Measurements from ENCODE around the gene TLCD1.
"Not testable (repeated sequence)": the region's sequence is repeated elsewhere in the genome, so short reads cannot be mapped to it uniquely, and the experiment has no call there.

TLCD1 gene

DNA sequence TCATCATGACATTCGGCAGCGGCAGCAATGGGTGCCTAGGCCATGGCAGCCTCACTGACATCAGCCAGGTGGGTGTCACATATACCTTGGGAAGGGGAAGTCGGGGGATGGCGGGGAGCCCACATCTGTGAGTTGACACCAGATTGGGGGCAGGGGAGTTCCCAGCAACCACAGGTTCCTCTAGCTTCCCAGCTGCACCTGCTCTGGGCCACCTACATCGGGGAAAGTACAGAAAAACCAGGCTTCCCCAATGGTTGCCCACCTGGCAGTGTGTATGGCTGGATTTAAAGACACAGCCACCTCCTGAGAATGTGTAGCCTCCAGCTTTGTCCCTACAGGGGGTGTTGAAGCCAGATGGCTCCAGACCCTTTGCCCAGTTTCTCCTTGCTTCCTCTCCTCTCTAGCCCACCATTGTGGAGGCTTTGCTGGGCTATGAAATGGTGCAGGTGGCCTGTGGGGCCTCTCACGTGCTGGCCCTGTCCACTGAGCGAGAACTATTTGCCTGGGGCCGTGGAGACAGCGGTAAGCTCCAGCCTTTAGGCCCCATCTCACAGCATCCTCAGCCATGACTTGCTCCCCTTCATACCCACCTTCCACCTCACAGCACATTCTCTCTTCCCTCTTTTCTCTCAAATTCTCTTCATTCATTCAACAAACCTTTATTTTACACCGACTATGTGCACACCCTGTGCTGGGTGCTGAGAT lies 12.8 kb upstream of the TLCD1 start:
- Histone ChIP-seq H3K27ac (ENCODE audit: low read depth, low read length) (no peak overlapping the region), H3K27me3 (ENCODE audit: control insufficient read depth in 1 of 2, insufficient read depth in 2 of 2, low read length in 2 of 2) (no peaks in the 10 kb centered on the region), H3K36me3 (ENCODE audit: control insufficient read depth in 1 of 2, insufficient read depth in 2 of 2, low read length in 2 of 2) (peaks cover 0 to 3% of the 10 kb centered on the region in 2 donors), H3K9me3 (ENCODE audit: control insufficient read depth in 1 of 2, low read length in 2 of 2) (no peaks in the 10 kb centered on the region), H3K4me1 (ENCODE audit: control insufficient read depth in 1 of 2, insufficient read depth in 2 of 2, low read length in 2 of 2) (peaks cover 23 to 28% of the 10 kb centered on the region in 2 donors), H3K9ac (ENCODE audit: low read depth in 1 of 2, low read length in 2 of 2) (no peak overlapping the region), H3K4me3 (ENCODE audit: low read depth in 1 of 2, low read length in 2 of 2) (no peak overlapping the region)

- Histone ChIP-seq H3K9ac (ENCODE audit: low read depth in 1 of 2, low read length in 2 of 2) (no peak overlapping the region), H3K9me3 (ENCODE audit: control insufficient read depth in 1 of 2, low read length in 2 of 2) (no peaks in the 10 kb centered on the region), H3K4me3 (ENCODE audit: low read depth in 1 of 2, low read length in 2 of 2) (no peak overlapping the region), H3K36me3 (ENCODE audit: control insufficient read depth in 1 of 2, insufficient read depth in 2 of 2, low read length in 2 of 2) (peaks cover 0 to 4% of the 10 kb centered on the region in 2 donors), H3K27me3 (ENCODE audit: control insufficient read depth in 1 of 2, insufficient read depth in 2 of 2, low read length in 2 of 2) (no peaks in the 10 kb centered on the region), H3K4me1 (ENCODE audit: control insufficient read depth in 1 of 2, insufficient read depth in 2 of 2, low read length in 2 of 2) (peaks cover 23 to 28% of the 10 kb centered on the region in 2 donors), H3K27ac (ENCODE audit: low read depth, low read length) (no peak overlapping the region)
Observed at GRCh38 chr17:28737770-28738679, 12.0 kb upstream of the TLCD1 start.

DNA sequence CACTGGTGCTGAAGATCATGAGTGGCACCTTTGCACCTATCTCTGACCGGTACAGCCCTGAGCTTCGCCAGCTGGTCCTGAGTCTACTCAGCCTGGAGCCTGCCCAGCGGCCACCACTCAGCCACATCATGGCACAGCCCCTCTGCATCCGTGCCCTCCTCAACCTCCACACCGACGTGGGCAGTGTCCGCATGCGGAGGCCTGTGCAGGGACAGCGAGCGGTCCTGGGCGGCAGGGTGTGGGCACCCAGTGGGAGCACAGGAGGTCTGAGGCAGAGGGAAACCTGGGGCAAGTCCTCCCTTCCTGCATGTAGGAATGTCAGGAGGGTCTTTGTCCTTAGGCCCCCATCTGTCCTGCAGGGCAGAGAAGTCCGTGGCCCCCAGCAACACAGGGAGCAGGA lies 11.3 kb upstream of the TLCD1 start:
- no peaks in the 10 kb centered on the region for H3K9me3 ChIP-seq (ENCODE audit: control insufficient read depth in 1 of 2, low read length in 2 of 2)
- H3K36me3 ChIP-seq (ENCODE audit: control insufficient read depth in 1 of 2, insufficient read depth in 2 of 2, low read length in 2 of 2): peaks cover 0 to 4% of the 10 kb centered on the region in 2 donors
- H3K9ac ChIP-seq (ENCODE audit: low read depth in 1 of 2, low read length in 2 of 2): no peak overlapping the region
- no peak overlapping the region for H3K27ac ChIP-seq (ENCODE audit: low read depth, low read length)
- H3K27me3 ChIP-seq (ENCODE audit: control insufficient read depth in 1 of 2, insufficient read depth in 2 of 2, low read length in 2 of 2): no peaks in the 10 kb centered on the region
- no peak overlapping the region for H3K4me3 ChIP-seq (ENCODE audit: low read depth in 1 of 2, low read length in 2 of 2)
- H3K4me1 ChIP-seq (ENCODE audit: control insufficient read depth in 1 of 2, insufficient read depth in 2 of 2, low read length in 2 of 2): peaks cover 20 to 25% of the 10 kb centered on the region in 2 donors

- H3K9ac ChIP-seq (ENCODE audit: low read depth in 1 of 2, low read length in 2 of 2); H3K36me3 ChIP-seq (ENCODE audit: control insufficient read depth in 1 of 2, insufficient read depth in 2 of 2, low read length in 2 of 2); H3K9me3 ChIP-seq (ENCODE audit: control insufficient read depth in 1 of 2, low read length in 2 of 2); H3K27ac ChIP-seq (ENCODE audit: low read depth, low read length); H3K4me3 ChIP-seq (ENCODE audit: low read depth in 1 of 2, low read length in 2 of 2); H3K27me3 ChIP-seq (ENCODE audit: control insufficient read depth in 1 of 2, insufficient read depth in 2 of 2, low read length in 2 of 2): not testable (repeated sequence)
- H3K4me1 ChIP-seq (ENCODE audit: control insufficient read depth in 1 of 2, insufficient read depth in 2 of 2, low read length in 2 of 2): peaks cover 11 to 16% of the 10 kb centered on the region in 2 donors
Observed at GRCh38 chr17:28735913-28736769, 10.1 kb upstream of the TLCD1 start.

GRCh38 chr17:28735242-28735722 lies 9.2 kb upstream of the TLCD1 start:
- no peak overlapping the region for H3K9ac ChIP-seq (ENCODE audit: low read depth in 1 of 2, low read length in 2 of 2)
- H3K36me3 ChIP-seq (ENCODE audit: control insufficient read depth in 1 of 2, insufficient read depth in 2 of 2, low read length in 2 of 2): peaks cover 0 to 4% of the 10 kb centered on the region in 2 donors
- H3K9me3 ChIP-seq (ENCODE audit: control insufficient read depth in 1 of 2, low read length in 2 of 2): no peaks in the 10 kb centered on the region
- H3K27me3 ChIP-seq (ENCODE audit: control insufficient read depth in 1 of 2, insufficient read depth in 2 of 2, low read length in 2 of 2): no peaks in the 10 kb centered on the region
- H3K4me3 ChIP-seq (ENCODE audit: low read depth in 1 of 2, low read length in 2 of 2): no peak overlapping the region
- H3K4me1 ChIP-seq (ENCODE audit: control insufficient read depth in 1 of 2, insufficient read depth in 2 of 2, low read length in 2 of 2): peaks cover 9 to 11% of the 10 kb centered on the region in 2 donors
- H3K27ac ChIP-seq (ENCODE audit: low read depth, low read length): no peak overlapping the region

DNA sequence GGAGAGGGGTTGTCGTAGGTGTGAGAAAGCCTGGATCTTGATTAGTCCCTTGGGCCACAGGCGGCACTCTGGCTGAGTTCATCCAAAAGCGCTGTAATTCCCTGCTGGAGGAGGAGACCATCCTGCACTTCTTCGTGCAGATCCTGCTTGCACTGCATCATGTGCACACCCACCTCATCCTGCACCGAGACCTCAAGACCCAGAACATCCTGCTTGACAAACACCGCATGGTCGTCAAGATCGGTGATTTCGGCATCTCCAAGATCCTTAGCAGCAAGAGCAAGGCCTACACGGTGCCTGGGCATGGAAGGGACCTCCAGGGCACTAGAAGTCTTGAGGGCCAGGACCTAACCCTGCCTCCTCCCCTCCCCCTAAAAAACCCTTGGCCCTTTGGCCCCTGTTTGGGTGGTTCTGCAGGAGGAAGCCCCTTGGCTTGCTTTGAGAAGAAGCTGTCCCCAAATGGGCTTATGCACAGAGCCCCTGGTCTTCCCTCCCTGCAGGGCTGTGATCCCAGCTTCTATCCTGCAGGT lies 8.7 kb upstream of the TLCD1 start:
- H3K27ac ChIP-seq (ENCODE audit: low read depth, low read length): no peak overlapping the region
- H3K27me3 ChIP-seq (ENCODE audit: control insufficient read depth in 1 of 2, insufficient read depth in 2 of 2, low read length in 2 of 2): no peaks in the 10 kb centered on the region
- H3K4me1 ChIP-seq (ENCODE audit: control insufficient read depth in 1 of 2, insufficient read depth in 2 of 2, low read length in 2 of 2): peaks cover 12 to 13% of the 10 kb centered on the region in 2 donors
- H3K9ac ChIP-seq (ENCODE audit: low read depth in 1 of 2, low read length in 2 of 2): no peak overlapping the region
- no peaks in the 10 kb centered on the region for H3K9me3 ChIP-seq (ENCODE audit: control insufficient read depth in 1 of 2, low read length in 2 of 2)
- peaks cover 0 to 4% of the 10 kb centered on the region in 2 donors for H3K36me3 ChIP-seq (ENCODE audit: control insufficient read depth in 1 of 2, insufficient read depth in 2 of 2, low read length in 2 of 2)
- H3K4me3 ChIP-seq (ENCODE audit: low read depth in 1 of 2, low read length in 2 of 2): no peak overlapping the region

- Histone ChIP-seq H3K4me1 (ENCODE audit: control insufficient read depth in 1 of 2, insufficient read depth in 2 of 2, low read length in 2 of 2) (peaks cover 13 to 18% of the 10 kb centered on the region in 2 donors), H3K27ac (ENCODE audit: low read depth, low read length) (no peak overlapping the region)
Observed at GRCh38 chr17:28733346-28733745, 7.3 kb upstream of the TLCD1 start.

DNA sequence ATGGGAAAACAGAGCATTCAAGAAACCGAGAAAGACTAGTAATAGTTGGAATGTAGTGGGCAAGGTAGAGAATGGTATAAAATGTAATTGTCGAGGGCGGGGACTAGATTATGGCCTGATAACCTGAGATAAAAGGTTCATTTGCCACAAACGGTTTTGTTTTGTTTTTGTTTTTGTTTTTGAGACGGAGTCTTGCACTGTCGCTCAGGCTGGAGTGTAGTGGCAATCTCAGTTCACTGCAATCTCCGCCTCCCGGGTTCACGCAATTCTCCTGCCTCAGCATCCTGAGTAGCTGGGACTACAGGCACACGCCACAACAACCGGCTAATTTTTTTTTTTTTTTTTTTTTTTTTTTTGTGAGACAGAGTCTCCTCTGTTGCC lies 3.9 kb upstream of the TLCD1 start:
- no peak overlapping the region for H3K4me3 ChIP-seq (ENCODE audit: low read depth in 1 of 2, low read length in 2 of 2)
- H3K4me1 ChIP-seq (ENCODE audit: control insufficient read depth in 1 of 2, insufficient read depth in 2 of 2, low read length in 2 of 2): peaks cover 20 to 33% of the 10 kb centered on the region in 2 donors
- H3K27ac ChIP-seq (ENCODE audit: low read depth, low read length): no peak overlapping the region
- H3K9me3 ChIP-seq (ENCODE audit: control insufficient read depth in 1 of 2, low read length in 2 of 2): no peaks in the 10 kb centered on the region
- H3K9ac ChIP-seq (ENCODE audit: low read depth in 1 of 2, low read length in 2 of 2): no peak overlapping the region
- peaks cover 0 to 5% of the 10 kb centered on the region in 2 donors for H3K36me3 ChIP-seq (ENCODE audit: control insufficient read depth in 1 of 2, insufficient read depth in 2 of 2, low read length in 2 of 2)
- H3K27me3 ChIP-seq (ENCODE audit: control insufficient read depth in 1 of 2, insufficient read depth in 2 of 2, low read length in 2 of 2): no peaks in the 10 kb centered on the region

More at GRCh38 chr17:28733346-28733745, 7.3 kb upstream of the TLCD1 start:
- H3K4me3 ChIP-seq (ENCODE audit: low read depth in 1 of 2, low read length in 2 of 2): no peak overlapping the region
- no peak overlapping the region for H3K9ac ChIP-seq (ENCODE audit: low read depth in 1 of 2, low read length in 2 of 2)
- no peaks in the 10 kb centered on the region for H3K9me3 ChIP-seq (ENCODE audit: control insufficient read depth in 1 of 2, low read length in 2 of 2)
- peaks cover 0 to 4% of the 10 kb centered on the region in 2 donors for H3K36me3 ChIP-seq (ENCODE audit: control insufficient read depth in 1 of 2, insufficient read depth in 2 of 2, low read length in 2 of 2)
- H3K27me3 ChIP-seq (ENCODE audit: control insufficient read depth in 1 of 2, insufficient read depth in 2 of 2, low read length in 2 of 2): no peaks in the 10 kb centered on the region

DNA sequence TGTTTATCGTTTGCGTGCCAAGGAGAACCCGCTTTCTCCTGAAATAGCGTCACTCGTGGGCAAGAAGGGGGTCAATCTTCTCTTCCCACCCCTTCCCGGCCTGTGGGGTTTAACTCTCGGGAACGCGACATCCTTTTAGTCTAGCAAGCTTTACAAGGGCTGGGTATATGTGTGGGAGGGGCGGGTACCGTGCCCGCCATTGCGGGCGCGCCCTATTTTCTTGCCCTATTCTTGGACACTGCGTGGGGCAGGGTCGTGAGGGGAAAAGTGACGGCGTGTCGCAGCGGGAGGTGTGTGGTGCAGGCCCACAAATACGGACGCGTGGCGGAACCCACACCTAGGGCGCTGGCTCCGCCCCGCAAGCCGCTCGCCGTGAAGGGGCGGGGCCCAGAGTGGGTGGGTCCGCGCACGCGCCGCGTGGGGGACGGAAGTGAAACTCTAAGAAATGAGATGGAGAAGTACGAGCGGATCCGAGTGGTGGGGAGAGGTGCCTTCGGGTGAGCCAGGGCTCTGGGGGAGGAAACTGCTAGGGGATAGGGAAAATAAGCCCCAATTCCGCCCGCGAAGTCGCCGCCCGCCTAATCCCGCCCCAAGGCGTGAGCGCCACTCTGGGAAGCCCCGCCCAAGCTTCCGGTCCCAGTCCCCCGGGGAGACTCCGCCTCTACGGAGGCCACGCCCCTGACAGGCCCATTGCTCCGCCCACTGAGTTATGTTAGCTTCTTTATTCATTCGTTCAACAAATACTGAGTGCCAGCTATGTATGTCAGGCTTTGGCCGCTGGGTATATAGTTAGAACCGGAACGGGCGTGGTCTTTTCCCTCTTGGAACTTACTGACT lies 2.5 kb upstream of the TLCD1 start, which contains the start of gene NEK8:
TSS of gene NEK8 (plus strand) at position 425 of the 837 bp plus-strand sequence. CDS start at position 451, 26 bp downstream.
- Histone ChIP-seq H3K27ac (ENCODE audit: low read depth, low read length) (peak within 1 kb of the TSS; percentile 95), H3K4me3 (ENCODE audit: low read depth in 1 of 2, low read length in 2 of 2) (peak within 1 kb of the TSS; percentile 86 to 93), H3K36me3 (ENCODE audit: control insufficient read depth in 1 of 2, insufficient read depth in 2 of 2, low read length in 2 of 2) (peaks cover 7 to 14% of the 10 kb centered on the region in 2 donors), H3K27me3 (ENCODE audit: control insufficient read depth in 1 of 2, insufficient read depth in 2 of 2, low read length in 2 of 2) (no peaks in the 10 kb centered on the region), H3K4me1 (ENCODE audit: control insufficient read depth in 1 of 2, insufficient read depth in 2 of 2, low read length in 2 of 2) (peaks cover 21 to 35% of the 10 kb centered on the region in 2 donors), H3K9me3 (ENCODE audit: control insufficient read depth in 1 of 2, low read length in 2 of 2) (no peaks in the 10 kb centered on the region), H3K9ac (ENCODE audit: low read depth in 1 of 2, low read length in 2 of 2) (peak within 1 kb of the TSS; percentile 88 to 93)
